Stimulated activated CD4-positive, alpha-beta T cell treated with anti-CD3 and anti-CD28 coated beads, Interleukin-4, amount 100 ng/mL, for 1 hour (primary cell): ENCODE results near the gene KDM2A.
A peak's percentile ranks its signal among the peaks of the same experiment; 100 is the strongest.

Experiments used
- DNase-seq: peaks from one replicate; pipeline ENCODE4 v3.0.0-alpha.2; 2020

The KDM2A gene

DNA sequence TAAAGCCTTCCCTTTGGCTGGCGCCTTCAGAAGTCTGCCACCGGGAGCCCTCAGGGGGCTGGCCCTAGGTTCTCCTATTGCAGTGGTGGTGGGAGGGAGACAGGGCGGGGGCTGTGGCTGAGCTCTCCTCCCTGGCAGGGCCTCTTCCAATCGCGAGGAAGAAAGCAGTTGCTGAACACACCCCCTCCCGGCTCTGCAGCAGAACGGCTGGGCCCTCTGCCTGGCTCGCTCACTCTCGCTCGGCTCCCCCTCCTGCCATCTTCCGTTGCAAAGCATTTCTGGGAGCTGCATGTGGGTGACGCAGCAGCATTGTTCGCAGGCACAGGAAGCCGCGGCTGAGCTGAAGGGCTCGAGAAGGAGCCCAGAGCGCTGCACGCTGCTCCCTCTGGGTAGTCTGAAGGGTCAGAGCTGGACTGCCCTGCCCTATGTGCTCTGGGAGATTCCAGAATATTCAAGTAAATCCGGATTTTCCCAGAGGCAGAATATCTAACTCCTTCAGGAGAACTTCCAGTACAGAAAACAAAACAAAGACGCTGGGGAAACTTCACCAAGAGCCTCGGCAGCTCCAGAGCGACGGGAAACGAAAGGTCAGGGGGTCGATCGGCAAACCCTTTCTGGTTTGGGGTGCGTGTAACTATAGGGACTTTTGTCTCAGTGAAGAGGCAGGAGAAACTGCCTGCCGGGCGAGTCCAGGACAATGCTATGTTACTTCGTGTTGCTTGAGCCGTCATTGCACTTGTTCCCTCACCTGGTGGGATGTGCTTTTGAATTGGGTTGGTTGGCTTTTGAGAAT, 120.9 kb downstream of the KDM2A start:
- DNase-seq = peak; percentile 94

DNA sequence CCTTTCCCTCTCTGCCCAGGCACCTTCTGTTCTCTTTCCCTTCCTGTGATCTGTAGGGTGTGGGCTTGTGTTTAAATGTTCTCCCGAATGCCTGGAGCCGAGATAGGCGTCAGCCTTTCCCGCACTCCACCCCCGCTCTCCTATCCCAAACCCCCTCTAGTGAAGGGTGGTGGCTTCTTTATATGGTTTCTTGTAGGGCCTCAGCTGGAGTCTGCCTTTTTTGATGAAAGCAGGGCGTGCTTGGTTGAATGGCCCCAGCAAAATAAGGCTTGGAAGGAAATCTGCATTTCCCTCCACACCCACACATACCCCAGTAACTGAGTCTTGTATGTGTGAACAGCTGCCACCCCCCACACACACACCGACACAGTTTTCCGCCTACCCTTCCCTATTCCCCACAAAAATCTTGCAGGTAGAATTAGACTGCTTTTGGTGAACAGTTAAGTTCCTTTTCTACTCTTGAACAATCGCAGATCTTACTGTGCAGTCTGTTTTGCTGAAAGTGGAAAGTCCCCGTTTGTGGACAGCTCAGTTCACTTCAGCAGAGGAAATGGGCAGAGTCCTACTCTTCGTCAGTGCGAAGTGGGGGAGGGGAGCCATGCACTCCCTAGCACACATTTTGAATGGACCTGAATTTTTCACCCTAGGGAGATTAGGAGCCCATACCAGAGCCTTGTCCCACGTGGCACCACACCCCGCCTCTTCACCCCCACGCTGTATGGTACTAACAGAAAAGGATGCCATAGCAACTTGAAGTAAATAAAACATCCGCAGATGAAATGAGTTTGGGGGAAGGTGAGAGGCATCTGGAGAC, 121.7 kb downstream of the KDM2A start:
- DNase-seq = peak; percentile 78

DNA sequence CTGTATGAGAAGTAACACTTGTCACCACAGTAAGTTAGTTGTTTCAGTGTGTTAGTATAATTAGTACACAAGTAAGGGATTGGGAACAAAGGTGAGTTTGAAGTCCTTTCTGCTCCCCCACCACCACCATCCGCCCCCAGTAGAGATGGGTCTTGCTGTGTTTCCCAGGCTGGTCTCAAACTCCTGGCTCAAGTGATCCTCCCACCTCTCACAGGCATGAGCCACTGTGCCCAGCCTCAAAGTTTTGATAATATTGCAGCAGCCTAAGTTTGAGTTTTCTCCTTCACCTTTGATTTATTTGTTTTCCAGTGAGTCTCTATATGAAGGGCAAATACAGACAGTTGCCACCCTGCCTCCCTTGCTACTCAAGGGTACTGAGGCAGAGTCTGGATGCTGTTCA, 123.5 kb downstream of the KDM2A start:
- no peak for DNase-seq

GRCh38 chr11:67243051-67243450, 124.0 kb downstream of the KDM2A start:
- no peak for DNase-seq

DNA sequence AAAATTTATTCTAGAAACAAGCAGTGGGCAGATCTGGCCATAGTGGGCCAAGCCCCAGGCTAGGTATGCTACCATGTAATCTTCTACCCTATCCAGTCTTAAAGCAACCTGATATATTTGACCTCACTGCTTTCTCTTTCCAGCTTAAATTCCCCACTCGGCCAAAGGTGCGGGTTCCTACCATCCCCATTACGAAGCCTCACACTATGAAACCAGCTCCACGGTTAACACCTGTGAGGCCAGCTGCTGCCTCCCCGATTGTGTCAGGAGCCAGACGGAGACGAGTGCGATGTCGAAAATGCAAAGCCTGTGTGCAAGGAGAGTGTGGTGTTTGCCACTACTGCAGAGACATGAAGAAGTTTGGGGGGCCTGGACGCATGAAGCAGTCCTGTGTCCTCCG, 126.0 kb downstream of the KDM2A start:
- DNase-seq = no peak

GRCh38 chr11:67247946-67248550, 129.0 kb downstream of the KDM2A start:
- no peak for DNase-seq

DNA sequence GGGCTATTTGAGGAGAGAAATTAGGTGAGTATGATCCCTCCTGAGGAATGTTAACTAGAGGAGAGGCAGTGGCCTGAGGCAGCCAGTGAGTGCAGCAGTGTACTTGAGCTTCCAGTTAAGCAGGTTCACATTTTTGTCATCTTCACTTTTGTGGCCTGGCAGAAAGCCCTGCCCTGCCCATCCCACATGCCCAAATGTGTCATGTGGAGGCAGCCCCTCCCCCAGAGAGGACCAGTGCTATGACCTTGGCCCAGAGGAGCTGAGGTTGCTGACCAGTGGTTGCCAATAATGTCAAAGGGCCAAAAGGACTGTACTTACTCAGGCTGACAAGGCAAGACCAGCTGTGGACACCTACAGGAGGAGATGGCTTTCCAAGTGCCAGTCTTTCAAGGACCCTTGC, 129.6 kb downstream of the KDM2A start:
- no peak for DNase-seq

DNA sequence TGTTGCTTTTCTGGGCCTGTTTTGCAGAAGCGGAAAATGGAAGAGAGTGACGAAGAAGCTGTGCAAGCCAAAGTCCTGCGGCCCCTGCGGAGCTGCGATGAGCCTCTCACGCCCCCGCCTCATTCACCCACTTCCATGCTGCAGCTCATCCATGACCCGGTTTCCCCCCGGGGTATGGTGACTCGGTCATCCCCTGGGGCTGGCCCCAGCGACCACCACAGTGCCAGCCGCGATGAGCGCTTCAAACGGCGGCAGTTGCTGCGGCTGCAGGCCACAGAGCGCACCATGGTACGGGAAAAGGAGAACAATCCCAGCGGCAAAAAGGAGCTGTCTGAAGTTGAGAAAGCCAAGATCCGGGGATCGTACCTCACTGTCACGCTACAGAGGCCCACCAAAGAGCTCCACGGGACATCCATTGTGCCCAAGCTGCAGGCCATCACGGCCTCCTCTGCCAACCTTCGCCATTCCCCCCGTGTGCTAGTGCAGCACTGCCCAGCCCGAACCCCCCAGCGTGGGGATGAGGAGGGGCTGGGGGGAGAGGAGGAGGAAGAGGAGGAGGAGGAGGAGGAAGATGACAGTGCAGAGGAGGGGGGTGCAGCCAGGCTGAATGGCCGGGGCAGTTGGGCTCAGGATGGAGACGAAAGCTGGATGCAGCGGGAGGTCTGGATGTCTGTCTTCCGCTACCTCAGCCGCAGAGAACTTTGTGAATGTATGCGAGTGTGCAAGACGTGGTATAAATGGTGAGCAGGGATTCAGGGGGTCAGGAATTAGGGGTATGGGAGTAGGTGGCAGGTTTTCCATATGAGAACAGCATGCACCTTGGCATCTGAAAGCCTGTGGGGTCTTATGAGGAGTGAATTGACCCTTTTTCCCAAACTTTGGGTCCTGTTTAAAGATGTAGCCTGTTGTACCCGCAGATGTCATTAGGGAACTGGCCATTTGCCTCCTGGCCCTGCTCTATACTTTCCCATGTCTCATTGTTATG, 131.3 kb downstream of the KDM2A start:
- DNase-seq = no peak

GRCh38 chr11:67251841-67252240, 132.8 kb downstream of the KDM2A start:
- no peak for DNase-seq

GRCh38 chr11:67252831-67253239, 133.8 kb downstream of the KDM2A start:
- no peak for DNase-seq

- DNase-seq = no peak
Observed at GRCh38 chr11:67253872-67254624, 135.0 kb downstream of the KDM2A start.

DNA sequence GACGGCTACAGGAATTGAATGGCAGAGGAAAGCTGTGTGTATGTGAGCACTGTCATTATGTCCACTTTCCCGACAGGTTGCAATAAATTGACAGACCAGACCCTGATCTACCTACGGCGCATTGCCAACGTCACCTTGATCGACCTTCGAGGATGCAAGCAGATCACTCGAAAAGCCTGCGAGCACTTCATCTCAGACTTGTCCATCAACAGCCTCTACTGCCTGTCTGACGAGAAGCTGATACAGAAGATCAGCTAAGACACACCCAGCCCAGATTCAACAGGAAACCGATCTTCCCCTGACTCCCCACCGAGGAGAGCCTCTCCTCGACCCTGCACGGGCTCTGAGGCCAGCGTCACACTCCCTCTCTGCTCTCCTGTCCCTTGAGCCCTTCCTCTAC, 135.7 kb downstream of the KDM2A start:
- DNase-seq = no peak

DNA sequence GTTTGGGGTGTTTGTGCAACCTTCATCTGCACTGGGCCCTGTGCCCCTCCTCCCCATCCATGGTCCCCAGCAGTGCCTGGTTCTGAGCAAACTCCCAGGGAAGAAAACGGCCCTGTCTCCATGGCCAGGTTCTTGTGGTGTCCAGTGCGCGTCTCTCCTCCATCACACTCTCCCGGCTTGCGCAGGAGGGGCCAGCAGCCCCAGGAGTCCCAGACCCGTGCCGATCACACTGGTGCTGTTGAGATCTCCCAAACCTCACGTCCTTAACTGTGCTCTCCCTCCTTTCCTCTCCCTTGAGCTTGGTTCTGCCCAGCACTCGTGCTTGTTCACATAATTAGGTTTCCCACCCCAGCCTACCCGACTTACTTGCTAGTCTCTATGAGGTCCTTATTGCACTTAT, 136.3 kb downstream of the KDM2A start:
- no peak for DNase-seq

- no peak for DNase-seq
Observed at GRCh38 chr11:67255864-67256263, 136.8 kb downstream of the KDM2A start.

GRCh38 chr11:67256477-67257135, 137.5 kb downstream of the KDM2A start:
- no peak for DNase-seq

- DNase-seq = no peak
Observed at GRCh38 chr11:67260406-67260805, 141.3 kb downstream of the KDM2A start.

- DNase-seq = peak; percentile 51
Observed at GRCh38 chr11:67260885-67261639, 142.0 kb downstream of the KDM2A start.

- no peak for DNase-seq
Observed at GRCh38 chr11:67261640-67261945, 142.5 kb downstream of the KDM2A start.

DNA sequence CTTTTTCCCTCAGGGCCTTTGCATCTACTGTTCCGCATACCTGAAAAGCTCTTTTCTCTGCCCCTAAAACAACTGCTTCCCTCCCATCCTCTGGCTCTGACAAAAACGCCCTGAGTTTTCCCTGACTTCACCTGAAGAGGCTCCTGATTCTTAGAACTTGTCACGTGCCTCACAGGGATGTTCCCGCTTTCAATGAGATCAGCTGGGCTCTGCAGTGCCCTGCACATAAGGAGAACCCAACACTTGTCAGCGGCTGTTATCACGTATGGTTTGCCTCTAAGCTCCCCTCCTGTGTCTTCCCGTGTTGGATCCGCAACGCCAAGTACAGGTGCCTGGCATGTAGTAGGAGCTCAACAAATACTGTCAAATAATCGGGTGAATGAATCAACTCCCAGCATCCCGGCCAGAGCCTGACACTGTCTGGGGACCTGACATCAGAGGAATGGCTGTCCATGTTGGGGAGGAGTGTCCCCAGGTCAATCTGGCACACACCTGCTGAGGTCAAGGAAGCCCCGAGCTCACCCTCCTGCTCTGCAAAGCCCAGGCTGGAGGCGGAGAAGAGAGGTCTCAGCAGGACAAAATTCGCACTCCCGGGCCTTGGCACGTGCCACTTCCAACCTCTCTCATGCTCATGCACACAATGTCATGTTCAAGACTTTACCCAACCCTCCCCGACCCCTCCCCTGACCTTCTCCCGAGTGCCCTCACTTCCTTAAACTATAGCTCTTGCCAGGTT, 143.1 kb downstream of the KDM2A start:
- DNase-seq = no peak
